ENCODE results near the gene CHD5.

CHD5 gene

GRCh38 chr1:6151291-6151822 is 28.8 kb downstream of the CHD5 start:
- DNase-seq: no peak

DNA sequence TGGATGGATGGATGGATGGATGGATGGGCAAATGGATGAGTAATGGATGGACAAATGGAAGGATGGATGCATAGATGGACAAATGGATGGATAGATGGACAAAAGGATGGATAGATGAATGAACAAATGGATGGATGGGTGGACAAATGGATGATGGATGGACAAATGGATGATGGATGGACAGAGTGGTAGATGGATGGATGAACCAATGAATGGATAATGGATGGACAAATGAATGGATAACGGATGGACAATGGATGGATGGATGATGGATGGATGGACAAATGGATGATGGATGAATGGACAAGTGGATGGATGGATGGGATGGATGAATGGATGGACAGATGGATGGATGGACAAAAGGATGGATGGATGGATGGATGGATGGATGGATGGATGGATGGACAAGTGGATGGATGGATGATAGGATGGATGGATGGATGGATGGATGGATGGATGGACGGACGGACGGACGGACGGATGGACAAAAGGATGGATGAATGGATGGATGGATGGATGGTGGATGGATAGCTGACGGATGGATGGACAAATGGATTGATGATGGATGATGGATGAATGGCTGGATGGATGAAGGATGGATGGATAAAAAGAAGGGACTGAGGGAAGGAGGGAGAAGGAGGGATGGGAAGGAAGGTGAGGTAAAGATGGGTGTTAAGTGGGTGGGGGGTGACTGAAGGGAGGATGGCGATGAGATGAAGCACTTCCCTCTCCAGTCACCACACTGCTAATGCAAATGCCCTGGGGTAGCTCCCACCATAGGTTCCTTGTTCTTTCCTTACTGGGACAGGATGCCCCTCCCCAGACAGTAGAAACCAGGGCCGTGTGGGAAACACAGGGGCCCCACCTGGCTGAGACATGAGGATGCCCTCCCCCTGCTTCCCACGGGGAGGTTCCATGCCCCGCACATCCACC is 29.8 kb downstream of the CHD5 start:
- no peak for DNase-seq

GRCh38 chr1:6149597-6149996 is 30.5 kb downstream of the CHD5 start:
- no peak for DNase-seq

DNA sequence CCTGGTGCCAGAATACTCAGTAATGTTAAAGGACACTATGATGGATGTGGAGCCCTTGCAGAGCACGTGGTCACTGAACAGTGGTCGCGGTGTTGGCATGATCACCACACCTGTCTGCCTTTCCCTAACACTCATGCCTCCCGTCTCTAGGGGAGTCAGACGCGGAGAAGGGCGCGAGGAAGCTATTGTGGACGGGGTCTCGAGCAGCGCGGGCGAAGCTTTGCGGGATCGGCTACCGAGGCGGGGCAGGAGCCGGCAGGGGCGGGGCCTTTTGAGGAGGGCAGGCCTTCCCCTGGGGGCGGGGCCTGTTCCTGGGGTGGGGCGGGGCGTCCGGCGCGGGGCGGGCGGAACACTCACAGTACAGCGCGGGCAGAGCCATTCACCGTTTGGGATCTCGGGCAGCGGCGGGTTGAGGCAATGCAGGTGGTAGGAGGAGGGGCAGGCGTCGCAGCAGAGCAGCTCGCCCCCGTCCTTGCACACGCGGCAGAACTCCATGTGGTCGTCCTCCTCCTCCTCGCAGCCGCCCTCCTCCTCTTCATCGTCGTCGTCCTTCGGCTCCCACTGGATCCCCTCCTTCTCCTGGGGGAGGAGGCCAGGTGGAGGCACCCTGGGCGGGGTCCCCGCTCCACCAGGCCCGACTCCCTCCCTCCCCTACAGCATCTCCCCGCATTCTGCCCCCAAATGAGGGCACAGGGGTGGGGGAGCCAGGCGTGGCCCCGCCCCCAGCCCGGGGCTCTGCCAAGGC is 31.5 kb downstream of the CHD5 start:
- peak; percentile 73 to 74 for DNase-seq

- no peak for DNase-seq
Measured at GRCh38 chr1:6145864-6146410, 34.2 kb downstream of the CHD5 start.

DNA sequence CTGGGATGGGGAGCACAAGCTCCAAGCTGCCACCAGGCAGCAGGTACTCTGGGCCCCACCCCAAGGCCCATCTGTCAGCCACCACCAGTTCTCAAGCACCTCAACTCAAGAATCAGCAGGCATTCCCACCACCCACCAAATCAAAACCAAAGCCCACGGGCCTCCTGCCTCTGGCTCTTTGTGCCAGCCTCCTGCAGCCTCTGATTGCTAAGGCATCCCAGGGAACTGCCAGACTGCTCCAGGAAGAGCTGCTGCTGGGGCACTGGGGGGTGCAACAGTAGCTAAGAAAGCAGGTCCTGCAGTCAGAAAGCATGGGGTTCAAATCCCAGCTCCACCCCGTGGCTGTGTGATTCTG is 34.7 kb downstream of the CHD5 start:
- DNase-seq: no peak

- DNase-seq: no peak
Measured at GRCh38 chr1:6144647-6145395, 35.3 kb downstream of the CHD5 start.

GRCh38 chr1:6144175-6144574 is 35.9 kb downstream of the CHD5 start:
- no peak for DNase-seq

- no peak for DNase-seq
Measured at GRCh38 chr1:6143395-6143794, 36.7 kb downstream of the CHD5 start.

DNA sequence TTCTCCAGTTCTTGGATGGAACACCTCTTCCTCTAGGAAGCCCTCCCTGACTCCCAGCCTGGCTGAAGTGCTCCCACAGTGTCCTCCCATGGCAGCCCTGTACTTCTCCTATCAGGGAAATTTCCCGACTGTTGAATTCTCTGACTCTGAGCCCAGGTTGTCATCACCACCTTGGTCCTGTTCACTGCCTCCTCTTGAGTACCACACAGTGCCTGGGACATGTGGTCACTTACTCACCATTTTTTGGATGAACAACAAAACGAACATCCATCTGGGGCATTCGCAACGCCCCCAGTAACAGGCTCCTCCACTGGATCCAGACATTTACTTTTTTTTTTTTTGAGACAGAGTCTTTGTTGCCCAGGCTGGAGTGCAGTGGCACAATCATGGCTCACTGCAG is 37.4 kb downstream of the CHD5 start:
- no peak for DNase-seq

- DNase-seq: no peak
Measured at GRCh38 chr1:6142036-6142621, 38.0 kb downstream of the CHD5 start.

- peak; percentile 27 to 54 for DNase-seq
Measured at GRCh38 chr1:6141592-6141991, 38.5 kb downstream of the CHD5 start.

DNA sequence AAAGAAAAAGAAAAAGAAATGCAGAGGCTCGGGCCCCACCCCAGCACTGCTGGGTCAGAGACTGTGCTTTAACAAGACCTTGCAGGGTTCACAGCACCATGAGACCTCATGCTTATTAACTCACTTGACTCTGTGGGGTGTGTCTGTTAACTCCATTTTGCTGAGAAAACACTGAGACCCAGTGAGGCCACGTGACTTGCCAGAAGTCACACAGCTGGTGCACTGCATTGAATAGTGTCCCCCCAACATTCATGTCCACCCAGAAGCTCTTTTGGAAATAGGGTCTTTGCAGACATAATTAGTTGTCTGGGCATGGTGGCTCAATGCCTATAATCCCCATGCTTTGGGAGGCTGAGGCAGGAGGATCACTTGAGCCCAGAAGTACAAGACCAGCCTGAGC is 39.7 kb downstream of the CHD5 start:
- DNase-seq: no peak

GRCh38 chr1:6137758-6138157 is 42.4 kb downstream of the CHD5 start:
- no peak for DNase-seq

- DNase-seq: no peak
Measured at GRCh38 chr1:6136516-6137220, 43.5 kb downstream of the CHD5 start.

- DNase-seq: no peak
Measured at GRCh38 chr1:6134741-6135510, 45.2 kb downstream of the CHD5 start.

DNA sequence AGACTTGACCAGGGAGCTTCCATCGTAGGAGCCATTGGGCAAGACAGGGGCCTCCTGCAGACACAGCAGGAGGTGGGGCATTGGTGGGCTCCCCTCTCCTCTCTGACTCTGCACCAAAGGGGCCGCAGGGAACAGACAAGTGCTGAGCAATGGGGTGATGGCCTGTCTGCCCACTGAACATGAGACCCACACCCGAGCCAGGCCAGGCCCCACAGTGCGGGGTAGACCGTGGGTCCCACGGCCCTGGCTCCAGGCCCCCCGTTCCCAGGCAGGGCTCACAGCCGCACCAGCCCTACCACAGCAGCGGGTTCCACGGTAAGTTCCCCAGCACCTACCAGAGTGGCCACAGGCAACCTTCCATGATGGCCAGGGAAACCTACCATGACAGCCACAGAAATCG is 45.9 kb downstream of the CHD5 start:
- DNase-seq: no peak

GRCh38 chr1:6133146-6133895 is 46.8 kb downstream of the CHD5 start:
- no peak for DNase-seq

GRCh38 chr1:6131561-6131960 is 48.6 kb downstream of the CHD5 start:
- no peak for DNase-seq

GRCh38 chr1:6130596-6130995 is 49.5 kb downstream of the CHD5 start:
- no peak for DNase-seq

All from activated CD4-positive, alpha-beta T cell treated with anti-CD3 and anti-CD28 coated beads, Interleukin-2, amount 50 U/mL, for 48 hours (primary cell).